ENCODE data around the gene CTSO. TPM values are rescaled to one million over a fixed set of nuclear protein-coding genes. Genes with fewer than 3 reads are reported as not detected.

CTSO gene, protein sequence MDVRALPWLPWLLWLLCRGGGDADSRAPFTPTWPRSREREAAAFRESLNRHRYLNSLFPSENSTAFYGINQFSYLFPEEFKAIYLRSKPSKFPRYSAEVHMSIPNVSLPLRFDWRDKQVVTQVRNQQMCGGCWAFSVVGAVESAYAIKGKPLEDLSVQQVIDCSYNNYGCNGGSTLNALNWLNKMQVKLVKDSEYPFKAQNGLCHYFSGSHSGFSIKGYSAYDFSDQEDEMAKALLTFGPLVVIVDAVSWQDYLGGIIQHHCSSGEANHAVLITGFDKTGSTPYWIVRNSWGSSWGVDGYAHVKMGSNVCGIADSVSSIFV
- total RNA-seq (2022) (2.3 and 2.9 TPM in 2 replicates), Bru-seq, nascent RNA (percentile 43 among the genes with signal in this experiment), BruChase-seq, experiment 1, labeled RNA remaining after a 2-hour chase (percentile 46 among the genes with signal in this experiment), BruChase-seq, experiment 2, labeled RNA remaining after a 6-hour chase (percentile 57 among the genes with signal in this experiment)
- long read RNA-seq, transcript CTSO-201 (8 exons, 2,954 nt), result major isoform, 7 of 7 reads
- long read RNA-seq, partial matches to known transcripts, result 0 of 7 reads
- long read RNA-seq, other reads (novel, unspliced or antisense), result 0 of 7 reads

DNA sequence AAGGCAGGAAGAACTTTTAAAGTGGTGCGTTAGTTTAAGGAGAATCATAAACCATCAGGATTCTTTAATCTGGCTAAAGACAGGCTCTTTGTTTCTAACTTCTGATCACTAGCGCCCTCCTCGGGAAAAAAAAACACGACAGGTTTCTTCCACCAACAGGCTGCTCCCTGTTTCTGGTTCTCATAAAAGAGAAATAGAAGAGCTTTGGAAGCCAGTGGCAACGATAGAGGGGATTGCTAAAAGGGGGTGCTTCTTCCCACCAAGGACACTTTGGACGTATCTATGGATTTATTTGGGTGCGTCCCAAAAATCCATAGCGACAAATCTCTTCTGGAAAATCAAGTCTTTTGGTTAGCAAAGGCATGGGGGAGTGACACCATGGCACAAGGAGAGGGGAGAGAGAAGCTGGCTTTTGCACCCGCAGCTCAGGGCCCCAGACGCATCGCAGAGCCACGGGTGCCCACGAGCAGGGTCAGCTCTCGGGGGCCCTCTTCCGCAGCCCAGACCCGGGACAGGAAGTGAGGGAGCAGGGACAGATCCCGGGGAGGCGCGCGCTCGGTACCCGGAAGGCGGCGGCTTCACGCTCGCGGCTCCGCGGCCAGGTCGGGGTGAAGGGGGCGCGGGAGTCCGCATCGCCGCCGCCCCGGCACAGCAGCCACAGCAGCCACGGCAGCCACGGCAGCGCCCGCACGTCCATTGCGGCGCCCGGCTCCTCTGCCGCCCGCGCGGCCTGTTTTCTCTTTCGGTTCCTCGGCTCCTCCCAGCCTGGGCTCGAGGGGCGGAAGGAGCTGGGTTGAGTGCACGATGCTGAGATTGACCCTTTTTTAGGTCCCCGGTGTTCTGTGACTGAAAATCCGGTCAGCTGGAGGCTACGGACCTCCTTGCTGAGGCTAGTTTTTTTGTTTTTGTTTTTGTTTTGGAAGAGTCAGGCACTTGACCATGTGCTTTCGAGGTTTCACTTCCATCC is at the start of gene CTSO:
CTSO (minus strand) TSS at position 716 of the 967 bp plus-strand sequence; CDS start at position 697, 19 bp downstream.
- Mint-ChIP-seq H3K4me1 (ENCODE audit: low read depth, unreplicated experiment) (peaks cover 12% of the 10 kb centered on the region), H3K27me3 (ENCODE audit: insufficient read depth, unreplicated experiment) (no peaks in the 10 kb centered on the region), H3K36me3 (ENCODE audit: insufficient read depth, unreplicated experiment) (no peaks in the 10 kb centered on the region), H3K9me3 (ENCODE audit: unreplicated experiment) (no peaks in the 10 kb centered on the region), H3K27ac (ENCODE audit: unreplicated experiment) (peak within 1 kb of the TSS; percentile 96), H3K4me3 (ENCODE audit: unreplicated experiment) (peak within 1 kb of the TSS; percentile 99)
- Histone ChIP-seq H3K9me3 (no peaks in the 10 kb centered on the region), H3K4me3 (ENCODE audit: low read depth, low read length) (peak within 1 kb of the TSS; percentile 59), H3K27me3 (replicated peaks; ENCODE audit: control insufficient read depth, insufficient read depth, low read length) (no peaks in the 10 kb centered on the region), H3K36me3 (ENCODE audit: control insufficient read depth, insufficient read depth, low read length) (no peaks in the 10 kb centered on the region; the same call in 1 of the 2 replicates), H3K4me1 (peaks cover 31% of the 10 kb centered on the region)
- intact Hi-C loops (cut with micrococcal nuclease; ENCODE audit: unreplicated experiment), result loop anchor here (1.0 to 2.0 kb wide), 3 partner anchors 143 to 549 kb away; no protein-coding TSS in a partner anchor
- TSS peak; percentile 86 for BruUV-seq (replicated peaks)
- ChIA-PET POLR2A (interaction anchor here (1.2 to 1.6 kb wide), 2 partner anchors 103 to 143 kb away, joined by 3 to 5 read pairs; no protein-coding TSS in a partner anchor), CTCF (interaction anchor here (0.6 to 2.5 kb wide), 3 partner anchors 10 to 729 kb away, joined by 3 to 19 read pairs (median 3); no protein-coding TSS in a partner anchor)
- TF ChIP-seq CTCF (IDR thresholded peaks at IDR 0.05; ENCODE audit: insufficient read depth in 1 of 2, low read depth in 1 of 2, low read length in 1 of 2, severe bottlenecking in 1 of 2, unreplicated experiment in 1 of 2), result peak; percentile 47 to 57
- DNase-seq, result peak; percentile 76 to 78

DNA sequence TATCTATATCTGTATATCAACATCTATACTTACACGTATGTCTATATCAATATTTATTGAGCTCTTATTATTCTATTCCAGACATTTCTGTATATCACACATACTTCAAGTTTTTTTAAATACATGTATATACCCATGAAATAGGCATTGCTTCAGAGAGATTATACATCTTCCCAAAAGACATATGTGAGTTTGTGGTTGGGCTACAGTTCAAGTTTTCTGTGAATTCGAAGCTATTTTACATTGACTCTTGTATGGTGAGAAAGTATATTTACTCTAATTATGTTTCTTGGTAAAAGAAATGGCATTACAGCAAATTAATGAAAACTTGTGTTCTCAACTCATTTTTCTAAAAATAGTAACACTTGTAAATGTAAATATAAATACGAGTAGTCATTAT is 46.8 kb upstream of the CTSO start:
- intact Hi-C loops (cut with micrococcal nuclease; ENCODE audit: unreplicated experiment), result no loop called here
- no peaks in the 10 kb centered on the region for H3K36me3 ChIP-seq (ENCODE audit: control insufficient read depth, insufficient read depth, low read length)
- no peaks in the 10 kb centered on the region for H3K4me1 Mint-ChIP-seq (ENCODE audit: low read depth, unreplicated experiment)
- no peak for DNase-seq
- H3K36me3 Mint-ChIP-seq (ENCODE audit: insufficient read depth, unreplicated experiment), result no peaks in the 10 kb centered on the region
- ChIA-PET CTCF (no interaction called here), POLR2A (no interaction called here)
- H3K4me1 ChIP-seq, result no peaks in the 10 kb centered on the region
- no peaks in the 10 kb centered on the region for H3K9me3 Mint-ChIP-seq (ENCODE audit: unreplicated experiment)
- H3K27me3 Mint-ChIP-seq (ENCODE audit: insufficient read depth, unreplicated experiment), result no peaks in the 10 kb centered on the region
- H3K4me3 ChIP-seq (ENCODE audit: low read depth, low read length), result no peak overlapping the region
- H3K27ac Mint-ChIP-seq (ENCODE audit: unreplicated experiment), result no peak overlapping the region
- no peak overlapping the region for H3K4me3 Mint-ChIP-seq (ENCODE audit: unreplicated experiment)
- no peak for TF ChIP-seq CTCF (IDR thresholded peaks at IDR 0.05; ENCODE audit: insufficient read depth in 1 of 2, low read depth in 1 of 2, low read length in 1 of 2, severe bottlenecking in 1 of 2, unreplicated experiment in 1 of 2)
- no peaks in the 10 kb centered on the region for H3K9me3 ChIP-seq
- BruUV-seq (replicated peaks), result no TSS peak
- H3K27me3 ChIP-seq (replicated peaks; ENCODE audit: control insufficient read depth, insufficient read depth, low read length), result no peaks in the 10 kb centered on the region

GRCh38 chr4:155999725-156000124 is 46.1 kb upstream of the CTSO start:
- Mint-ChIP-seq H3K36me3 (ENCODE audit: insufficient read depth, unreplicated experiment) (no peaks in the 10 kb centered on the region), H3K9me3 (ENCODE audit: unreplicated experiment) (no peaks in the 10 kb centered on the region), H3K27me3 (ENCODE audit: insufficient read depth, unreplicated experiment) (no peaks in the 10 kb centered on the region), H3K4me1 (ENCODE audit: low read depth, unreplicated experiment) (no peaks in the 10 kb centered on the region), H3K27ac (ENCODE audit: unreplicated experiment) (no peak overlapping the region), H3K4me3 (ENCODE audit: unreplicated experiment) (no peak overlapping the region)
- H3K4me1 ChIP-seq, result no peaks in the 10 kb centered on the region
- peak in 1 of 2 experiments; percentile 1 for DNase-seq
- H3K27me3 ChIP-seq (replicated peaks; ENCODE audit: control insufficient read depth, insufficient read depth, low read length), result no peaks in the 10 kb centered on the region
- no TSS peak for BruUV-seq (replicated peaks)
- ChIA-PET CTCF (no interaction called here), POLR2A (no interaction called here)
- no peaks in the 10 kb centered on the region for H3K9me3 ChIP-seq
- intact Hi-C loops (cut with micrococcal nuclease; ENCODE audit: unreplicated experiment), result no loop called here
- TF ChIP-seq CTCF (IDR thresholded peaks at IDR 0.05; ENCODE audit: insufficient read depth in 1 of 2, low read depth in 1 of 2, low read length in 1 of 2, severe bottlenecking in 1 of 2, unreplicated experiment in 1 of 2), result no peak
- H3K4me3 ChIP-seq (ENCODE audit: low read depth, low read length), result no peak overlapping the region
- H3K36me3 ChIP-seq (ENCODE audit: control insufficient read depth, insufficient read depth, low read length), result no peaks in the 10 kb centered on the region

All from Caco-2 (cell line).